GM12878 (cell line): Measurements from ENCODE around the gene AGER. TPM values are rescaled to one million over a fixed set of nuclear protein-coding genes. Genes with fewer than 3 reads are reported as not detected.
A peak's percentile ranks its signal among the peaks of the same experiment; 100 is the strongest.

Source experiments
- ASH2L ChIP-seq: fragments of 300-600, 200-600 bp; sonication (generic); IDR thresholded peaks from 2 replicates; pipeline ENCODE4 v1.6.1; 2017; ENCODE audit warnings: low read depth, mild to moderate bottlenecking, borderline replicate concordance
- CBX5 ChIP-seq: sonication (generic); IDR thresholded peaks from 2 replicates; pipeline ENCODE4 v1.6.1; 2016; ENCODE audit warnings: low read depth, moderate library complexity, mild to moderate bottlenecking, inconsistent platforms
- HCFC1 ChIP-seq: fragments of 150-350 bp; IDR thresholded peaks from 2 replicates; pipeline ENCODE4 v1.6.1; 2014; ENCODE audit warnings: low read length
- IKZF2 ChIP-seq, 2 experiments: fragments of 450-650 bp; IDR thresholded peaks; 2 replicates each; pipeline ENCODE4 v1.6.1; 2017; ENCODE audit warnings: mild to moderate bottlenecking in 2 of 2, moderate library complexity in 2 of 2
- KAT2A ChIP-seq: conservative IDR thresholded peaks from 2 replicates; pipeline ENCODE4 v1.6.1; 2011; ENCODE audit warnings: low read depth, low read length; ENCODE audit not compliant: control insufficient read depth
- MLLT1 ChIP-seq: fragments of 450-650 bp; IDR thresholded peaks from 2 replicates; pipeline ENCODE4 v1.6.1; 2016; ENCODE audit warnings: mild to moderate bottlenecking
- NBN ChIP-seq: fragments of 450-650 bp; IDR thresholded peaks from 2 replicates; pipeline ENCODE4 v1.6.1; 2016
- NFYA ChIP-seq: IDR thresholded peaks from 2 replicates; pipeline ENCODE4 v1.6.1; 2011; ENCODE audit warnings: low read depth, mild to moderate bottlenecking, low read length, improper control_type of control experiment, borderline replicate concordance
- NKRF ChIP-seq: fragments of 450-650 bp; conservative IDR thresholded peaks from 2 replicates; pipeline ENCODE4 v1.6.1; 2017; ENCODE audit warnings: mild to moderate bottlenecking, moderate library complexity
- NR2F1 ChIP-seq: fragments of 450-650 bp; conservative IDR thresholded peaks from 2 replicates; pipeline ENCODE4 v1.6.1; 2017; ENCODE audit warnings: mild to moderate bottlenecking
- PAX8 ChIP-seq: fragments of 450-650 bp; IDR thresholded peaks from 2 replicates; pipeline ENCODE4 v1.6.1; 2017; ENCODE audit warnings: mild to moderate bottlenecking, moderate library complexity
- POLR2AphosphoS2 ChIP-seq: IDR thresholded peaks from 2 replicates; pipeline ENCODE4 v1.6.1; 2011; ENCODE audit warnings: low read depth, mild to moderate bottlenecking, low read length, improper control_type of control experiment, moderate library complexity
- POLR2AphosphoS5 ChIP-seq: IDR thresholded peaks from 2 replicates; pipeline ENCODE4 v1.6.1; 2011; ENCODE audit warnings: mild to moderate bottlenecking, low read length, inconsistent platforms
- POU2F2 ChIP-seq: IDR thresholded peaks from 3 replicates; pipeline ENCODE4 v1.6.1; 2011; ENCODE audit warnings: low read depth, mild to moderate bottlenecking, low read length, borderline replicate concordance
- RB1 ChIP-seq: fragments of 450-650 bp; formaldehyde crosslinking; IDR thresholded peaks from 2 replicates; pipeline ENCODE4 v1.6.1; 2017; ENCODE audit warnings: mild to moderate bottlenecking, borderline replicate concordance
- RCOR1 ChIP-seq: conservative IDR thresholded peaks from 2 replicates; pipeline ENCODE4 v1.6.1; 2012; ENCODE audit warnings: low read depth, low read length, improper control_type of control experiment
- SMARCA5 ChIP-seq: fragments of 450-650 bp; IDR thresholded peaks from 2 replicates; pipeline ENCODE4 v1.6.1; 2017; ENCODE audit warnings: mild to moderate bottlenecking
- SRF ChIP-seq, 2 experiments: IDR thresholded peaks; 2 replicates each; pipeline ENCODE4 v1.6.1; 2011; ENCODE audit warnings: low read depth in 2 of 2, low read length in 2 of 2, mild to moderate bottlenecking in 1 of 2, moderate library complexity in 1 of 2
- TAF1 ChIP-seq: IDR thresholded peaks from 2 replicates; pipeline ENCODE4 v1.6.1; 2011; ENCODE audit warnings: mild to moderate bottlenecking, low read depth, low read length, borderline replicate concordance
- YY1 ChIP-seq: IDR thresholded peaks from 2 replicates; pipeline ENCODE4 v1.6.1; 2011; ENCODE audit warnings: low read depth, mild to moderate bottlenecking, low read length
- polyA plus RNA-seq, 11 experiments: library from polyadenylated mRNA; depleted of rRNA in 4 of 11; unstranded in 6 of 11; stranded (reverse) in 5 of 11; fragments of >200 nt; fragmentation: Nextera tagmentation in 4 of 11; fragmentation: Illumina TruSeq in 1 of 11; extraction: Ambion mirVana in 4 of 11; extraction: Trizol in 1 of 11; gene quantifications; 1 replicate in 1 of 11; 2 replicates in 10 of 11; pipeline versions ENCODE4 v1.2.1 to v1.2.3, GENCODE V29; 2011 to 2016; ENCODE audit warnings: inconsistent platforms in 2 of 11, missing spikeins in 2 of 11, low read depth in 1 of 11
- total RNA-seq, 4 experiments: library from RNA; depleted of rRNA in 3 of 4; stranded (reverse); fragments of >200 nt in 3 of 4; fragmentation: Illumina TruSeq in 1 of 4; extraction: Trizol in 1 of 4; gene quantifications; 2 replicates each; pipeline versions ENCODE4 v1.2.1 to v1.2.3, GENCODE V29; 2013 to 2021
- TF ChIP-seq, protein P1 (sequence below): fragments of 450-650 bp; IDR thresholded peaks from 2 replicates; pipeline ENCODE4 v1.6.1; 2017; ENCODE audit warnings: mild to moderate bottlenecking, moderate library complexity
- TF ChIP-seq, protein P2 (sequence below): fragments of 450-650 bp; IDR thresholded peaks from 2 replicates; pipeline ENCODE4 v1.6.1; 2017; ENCODE audit warnings: low read depth, mild to moderate bottlenecking, moderate library complexity

AGER gene
- total and polyA plus RNA-seq, 10 of the 15 experiments (the other 5 are each of a cell fraction or from before 2014, with no cell fraction given), result 1.1 to 18.2 (median 3.9) TPM

GRCh38 chr6:32177183-32177787, 6.8 kb downstream of the AGER start (continued):
- TF ChIP-seq NKRF, result 0 out of 2 replicates have a peak, but pooled peaks have one; percentile 51
- no peak for TF ChIP-seq ASH2L
- TF ChIP-seq, protein P1, sequence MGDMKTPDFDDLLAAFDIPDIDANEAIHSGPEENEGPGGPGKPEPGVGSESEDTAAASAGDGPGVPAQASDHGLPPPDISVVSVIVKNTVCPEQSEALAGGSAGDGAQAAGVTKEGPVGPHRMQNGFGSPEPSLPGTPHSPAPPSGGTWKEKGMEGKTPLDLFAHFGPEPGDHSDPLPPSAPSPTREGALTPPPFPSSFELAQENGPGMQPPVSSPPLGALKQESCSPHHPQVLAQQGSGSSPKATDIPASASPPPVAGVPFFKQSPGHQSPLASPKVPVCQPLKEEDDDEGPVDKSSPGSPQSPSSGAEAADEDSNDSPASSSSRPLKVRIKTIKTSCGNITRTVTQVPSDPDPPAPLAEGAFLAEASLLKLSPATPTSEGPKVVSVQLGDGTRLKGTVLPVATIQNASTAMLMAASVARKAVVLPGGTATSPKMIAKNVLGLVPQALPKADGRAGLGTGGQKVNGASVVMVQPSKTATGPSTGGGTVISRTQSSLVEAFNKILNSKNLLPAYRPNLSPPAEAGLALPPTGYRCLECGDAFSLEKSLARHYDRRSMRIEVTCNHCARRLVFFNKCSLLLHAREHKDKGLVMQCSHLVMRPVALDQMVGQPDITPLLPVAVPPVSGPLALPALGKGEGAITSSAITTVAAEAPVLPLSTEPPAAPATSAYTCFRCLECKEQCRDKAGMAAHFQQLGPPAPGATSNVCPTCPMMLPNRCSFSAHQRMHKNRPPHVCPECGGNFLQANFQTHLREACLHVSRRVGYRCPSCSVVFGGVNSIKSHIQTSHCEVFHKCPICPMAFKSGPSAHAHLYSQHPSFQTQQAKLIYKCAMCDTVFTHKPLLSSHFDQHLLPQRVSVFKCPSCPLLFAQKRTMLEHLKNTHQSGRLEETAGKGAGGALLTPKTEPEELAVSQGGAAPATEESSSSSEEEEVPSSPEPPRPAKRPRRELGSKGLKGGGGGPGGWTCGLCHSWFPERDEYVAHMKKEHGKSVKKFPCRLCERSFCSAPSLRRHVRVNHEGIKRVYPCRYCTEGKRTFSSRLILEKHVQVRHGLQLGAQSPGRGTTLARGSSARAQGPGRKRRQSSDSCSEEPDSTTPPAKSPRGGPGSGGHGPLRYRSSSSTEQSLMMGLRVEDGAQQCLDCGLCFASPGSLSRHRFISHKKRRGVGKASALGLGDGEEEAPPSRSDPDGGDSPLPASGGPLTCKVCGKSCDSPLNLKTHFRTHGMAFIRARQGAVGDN, result peak; percentile 61
- TF ChIP-seq SMARCA5, result peak; percentile 53; the same call in 1 of the 2 replicates
- peak; percentile 59; the same call in 1 of the 2 replicates for TF ChIP-seq NR2F1
- TF ChIP-seq HCFC1, result no peak
- no peak for TF ChIP-seq CBX5
- peak; percentile 64; the same call in 1 of the 2 replicates for TF ChIP-seq RB1
- 0 out of 4 replicates have a peak, but pooled peaks of 1 of the 2 experiments have one; percentile 37 for TF ChIP-seq SRF (IDR thresholded peaks at IDR 0.05; ENCODE audit: low read depth in 2 of 2, low read length in 2 of 2)
- 0 out of 2 replicates have a peak, but pooled peaks have one; percentile 39 for TF ChIP-seq PAX8
- TF ChIP-seq NFYA, result no peak
- peak; percentile 46; the same call in 1 of the 2 replicates for TF ChIP-seq TAF1
- 0 out of 2 replicates have a peak, but pooled peaks have one; percentile 47 for TF ChIP-seq POLR2AphosphoS2
- TF ChIP-seq, protein P2, sequence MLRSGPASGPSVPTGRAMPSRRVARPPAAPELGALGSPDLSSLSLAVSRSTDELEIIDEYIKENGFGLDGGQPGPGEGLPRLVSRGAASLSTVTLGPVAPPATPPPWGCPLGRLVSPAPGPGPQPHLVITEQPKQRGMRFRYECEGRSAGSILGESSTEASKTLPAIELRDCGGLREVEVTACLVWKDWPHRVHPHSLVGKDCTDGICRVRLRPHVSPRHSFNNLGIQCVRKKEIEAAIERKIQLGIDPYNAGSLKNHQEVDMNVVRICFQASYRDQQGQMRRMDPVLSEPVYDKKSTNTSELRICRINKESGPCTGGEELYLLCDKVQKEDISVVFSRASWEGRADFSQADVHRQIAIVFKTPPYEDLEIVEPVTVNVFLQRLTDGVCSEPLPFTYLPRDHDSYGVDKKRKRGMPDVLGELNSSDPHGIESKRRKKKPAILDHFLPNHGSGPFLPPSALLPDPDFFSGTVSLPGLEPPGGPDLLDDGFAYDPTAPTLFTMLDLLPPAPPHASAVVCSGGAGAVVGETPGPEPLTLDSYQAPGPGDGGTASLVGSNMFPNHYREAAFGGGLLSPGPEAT, result peak; percentile 84
- peak; percentile 62; the same call in 1 of the 2 replicates for TF ChIP-seq POLR2AphosphoS5
- TF ChIP-seq YY1, result peak; percentile 89
- TF ChIP-seq NBN, result peak; percentile 67
- 0 out of 2 replicates have a peak, but pooled peaks have one; percentile 21 for TF ChIP-seq RCOR1
- peak; percentile 87 to 90 for TF ChIP-seq IKZF2 (IDR thresholded peaks at IDR 0.05)
- TF ChIP-seq POU2F2, result no peak; the same call in 2 of the 3 replicates
- TF ChIP-seq MLLT1, result peak; percentile 27
- no peak for TF ChIP-seq KAT2A
